HUDEP-2 (cell line): ENCODE measurements around the gene SHC4.
"Not testable (repeated sequence)": the region's sequence is repeated elsewhere in the genome, so short reads cannot be mapped to it uniquely, and the experiment has no call there.

Source experiments
- DNase-seq, 76 experiments: peaks; one replicate each; lab custom pipeline; 2025; ENCODE audit not compliant: unreplicated experiment in 76 of 76; lab: John Stamatoyannopoulos, UW

The SHC4 gene

GRCh38 chr15:48963524-48964113, at the start of gene SHC4:
SHC4 (minus strand) TSS chr15:48963919; CDS start chr15:48963015, 904 bp downstream.
- no peak for DNase-seq

- no peak for DNase-seq
Measured at GRCh38 chr15:48999314-48999713, 35.6 kb upstream of the SHC4 start.

- no peak for DNase-seq
Measured at GRCh38 chr15:48996276-48996675, 32.6 kb upstream of the SHC4 start.

GRCh38 chr15:48993380-48993779, 29.7 kb upstream of the SHC4 start:
- DNase-seq, result no peak

GRCh38 chr15:48992545-48992944, 28.8 kb upstream of the SHC4 start:
- DNase-seq, result peak in 2 of 76 experiments; percentile 4 to 5

GRCh38 chr15:48992096-48992495, 28.4 kb upstream of the SHC4 start:
- no peak for DNase-seq

GRCh38 chr15:48989170-48989569, 25.5 kb upstream of the SHC4 start:
- DNase-seq, result no peak

- no peak for DNase-seq
Measured at GRCh38 chr15:48987142-48987541, 23.4 kb upstream of the SHC4 start.

- DNase-seq, result no peak
Measured at GRCh38 chr15:48986240-48986639, 22.5 kb upstream of the SHC4 start.

GRCh38 chr15:48985516-48985915, 21.8 kb upstream of the SHC4 start:
- DNase-seq, result no peak

GRCh38 chr15:48984811-48985352, 21.2 kb upstream of the SHC4 start:
- DNase-seq, result no peak

GRCh38 chr15:48984021-48984710, 20.4 kb upstream of the SHC4 start:
- no peak for DNase-seq

GRCh38 chr15:48983300-48983699, 19.6 kb upstream of the SHC4 start:
- no peak for DNase-seq

GRCh38 chr15:48981941-48982340, 18.2 kb upstream of the SHC4 start:
- DNase-seq, result no peak

GRCh38 chr15:48978638-48979037, 14.9 kb upstream of the SHC4 start:
- no peak for DNase-seq

- DNase-seq, result no peak
Measured at GRCh38 chr15:48976444-48977088, 12.8 kb upstream of the SHC4 start.

- DNase-seq, result peak in 71 of 76 experiments; percentile 8 to 79 (median 60)
Measured at GRCh38 chr15:48975472-48976419, 12.0 kb upstream of the SHC4 start.

GRCh38 chr15:48974882-48975281, 11.2 kb upstream of the SHC4 start:
- no peak for DNase-seq

GRCh38 chr15:48972750-48973503, 9.2 kb upstream of the SHC4 start:
- no peak for DNase-seq

GRCh38 chr15:48970926-48971325, 7.2 kb upstream of the SHC4 start:
- not testable (repeated sequence) for DNase-seq
